ENCODE data around the gene RBM33.

RBM33 gene

DNA sequence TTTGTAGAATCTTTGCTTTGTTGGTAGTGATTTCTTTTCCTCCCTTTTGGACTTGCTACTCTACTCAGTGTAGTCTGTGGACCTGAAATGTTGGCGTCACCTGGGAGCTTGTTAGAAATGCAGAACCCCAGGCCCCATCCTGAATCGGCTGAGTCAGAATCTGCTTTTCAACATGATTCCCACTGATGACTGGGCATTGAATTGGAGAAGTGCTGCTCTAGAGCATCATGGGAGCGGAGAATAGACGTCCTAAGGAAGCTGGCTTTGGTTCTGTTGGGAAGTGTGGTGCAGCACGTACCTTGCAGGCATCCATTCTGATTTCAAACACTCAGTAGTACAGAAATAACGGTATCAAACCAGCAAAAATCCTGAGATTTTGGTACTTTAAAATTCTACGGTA is 54.7 kb downstream of the RBM33 start:
- DNase-seq: no peak

DNA sequence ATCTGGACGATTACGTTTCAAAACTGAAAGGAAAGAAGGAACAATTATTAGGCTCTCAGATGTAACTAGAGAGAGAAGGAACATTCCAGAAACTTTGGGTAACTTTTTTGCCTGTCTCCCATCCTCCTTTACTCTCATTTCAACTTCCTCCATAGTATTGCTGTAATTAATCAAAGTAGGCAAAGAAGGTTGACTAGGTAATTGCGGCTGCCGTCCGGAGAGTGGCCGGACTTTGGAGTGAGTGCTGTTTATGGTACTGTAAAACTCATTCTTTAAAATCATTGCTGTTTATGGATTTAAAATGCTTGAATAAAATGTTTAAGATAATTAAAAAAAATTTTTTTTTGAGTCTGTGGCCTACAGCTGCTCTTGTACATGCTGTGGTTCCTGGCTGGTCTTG is 56.4 kb downstream of the RBM33 start:
- no peak for DNase-seq

DNA sequence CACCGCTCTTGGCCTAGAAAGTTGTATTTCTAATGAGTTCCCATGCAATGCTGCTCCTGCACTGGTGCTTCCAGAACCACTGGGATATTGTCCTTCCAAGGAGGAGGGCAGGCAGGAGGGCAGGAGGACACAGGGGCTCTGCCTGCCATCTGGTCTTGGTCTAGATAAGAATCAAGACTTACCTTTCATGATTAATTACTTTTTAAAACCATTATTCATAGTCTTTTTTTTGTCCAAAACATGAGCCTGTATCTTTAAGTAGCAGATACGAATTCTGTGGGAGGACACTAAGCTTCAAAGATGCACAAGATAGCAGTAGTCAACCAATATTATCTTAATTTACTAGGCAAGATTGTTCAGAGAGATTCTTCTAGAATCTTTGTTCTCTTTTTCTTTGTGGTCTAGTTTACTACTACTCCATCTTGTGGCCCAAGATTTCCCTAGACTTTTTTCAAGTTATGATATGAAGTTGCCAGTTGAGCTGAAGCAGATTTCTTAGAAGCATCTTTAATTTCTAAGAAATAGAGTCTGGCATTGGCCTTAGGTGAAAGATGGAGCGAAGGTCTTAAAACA is 57.6 kb downstream of the RBM33 start:
- no peak for DNase-seq

DNA sequence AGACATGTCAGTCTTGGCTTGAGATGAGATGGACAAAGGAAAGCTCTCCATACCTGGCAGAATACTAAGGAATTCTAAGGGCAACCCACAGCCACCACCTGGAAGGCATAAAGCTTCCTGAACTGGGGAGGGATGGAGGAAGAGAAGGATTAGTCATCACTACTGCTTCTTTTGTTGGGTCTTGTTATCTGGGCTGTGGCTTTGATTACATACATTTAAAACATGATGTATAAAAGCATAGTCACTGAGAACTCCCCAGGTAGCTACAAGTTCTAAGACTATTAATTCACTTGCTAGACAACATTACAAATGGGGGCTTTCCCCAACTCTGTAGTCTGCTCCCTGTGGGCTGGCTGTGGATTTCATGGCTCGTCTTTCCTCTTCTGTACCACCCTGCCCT is 58.2 kb downstream of the RBM33 start:
- DNase-seq: no peak

DNA sequence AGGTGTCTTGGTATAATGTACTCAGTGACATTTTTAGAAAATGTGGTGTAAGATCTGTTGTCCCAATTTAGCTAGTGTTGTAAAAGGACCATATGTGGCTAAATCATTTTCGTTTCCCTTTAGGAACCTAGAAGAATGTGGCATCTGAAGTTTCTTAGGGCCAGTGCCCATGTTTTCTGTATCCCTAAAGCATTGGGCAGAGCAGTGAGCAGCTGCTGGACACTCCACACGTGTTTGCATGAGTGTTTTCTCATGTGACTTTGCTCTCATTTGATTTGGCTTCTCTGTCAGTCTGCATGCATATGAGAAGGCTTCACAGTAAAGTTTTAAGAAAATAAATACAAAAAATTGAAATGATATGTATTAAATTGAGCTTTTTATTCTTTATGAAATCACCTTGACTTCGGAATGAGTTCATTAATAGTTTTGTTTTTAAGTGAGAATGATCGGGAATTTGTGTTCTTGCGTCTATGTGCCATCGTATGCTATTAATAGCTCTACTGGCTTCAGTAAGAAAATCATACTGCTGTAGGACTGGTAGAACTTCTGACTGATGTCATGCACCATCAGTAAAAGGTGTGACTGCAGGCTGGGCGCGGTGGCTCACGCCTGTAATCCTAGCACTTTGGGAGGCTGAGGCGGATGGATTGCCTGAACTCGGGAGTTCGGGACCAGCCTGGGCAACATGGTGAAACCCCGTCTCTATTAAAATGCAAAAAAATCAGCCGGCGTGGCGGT is 61.3 kb downstream of the RBM33 start:
- DNase-seq: no peak

DNA sequence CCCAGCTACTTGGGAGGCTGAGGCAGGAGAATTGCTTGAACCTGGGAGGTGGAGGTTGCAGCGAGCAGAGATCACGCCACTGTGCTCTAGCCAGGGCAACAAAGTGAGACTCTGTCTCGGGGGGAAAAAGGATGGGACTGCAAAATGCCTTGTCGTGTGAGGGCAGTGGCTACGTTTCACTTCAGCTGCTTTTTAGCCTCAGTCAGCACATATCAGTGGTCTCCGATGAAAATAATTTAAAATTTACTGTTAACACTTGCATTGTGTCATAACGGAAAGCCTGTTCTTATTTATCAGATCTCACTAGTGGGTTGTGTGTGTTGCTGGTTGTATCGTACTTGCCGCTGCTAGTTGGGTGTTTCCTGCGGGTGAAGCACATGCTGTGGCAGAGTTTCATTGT is 61.9 kb downstream of the RBM33 start:
- DNase-seq: no peak

DNA sequence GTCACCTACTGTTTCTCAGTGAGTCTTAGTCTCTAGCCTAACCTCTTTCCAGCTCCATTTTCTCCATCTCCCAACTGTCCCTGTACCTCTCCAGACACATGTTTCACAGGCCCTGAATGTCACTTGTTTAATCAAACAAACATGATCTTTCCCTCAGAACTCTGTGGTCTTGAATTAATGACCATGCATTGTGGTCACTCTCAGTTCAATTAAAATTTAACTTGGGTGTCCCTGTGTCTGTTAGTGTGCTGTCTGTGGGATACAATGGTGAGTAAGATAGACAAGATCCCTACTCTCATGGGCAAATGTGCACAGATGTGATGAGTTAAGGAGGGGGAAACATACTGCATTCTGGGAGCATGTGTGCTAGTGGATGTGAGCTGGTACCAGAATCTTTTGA is 65.0 kb downstream of the RBM33 start:
- DNase-seq: no peak

DNA sequence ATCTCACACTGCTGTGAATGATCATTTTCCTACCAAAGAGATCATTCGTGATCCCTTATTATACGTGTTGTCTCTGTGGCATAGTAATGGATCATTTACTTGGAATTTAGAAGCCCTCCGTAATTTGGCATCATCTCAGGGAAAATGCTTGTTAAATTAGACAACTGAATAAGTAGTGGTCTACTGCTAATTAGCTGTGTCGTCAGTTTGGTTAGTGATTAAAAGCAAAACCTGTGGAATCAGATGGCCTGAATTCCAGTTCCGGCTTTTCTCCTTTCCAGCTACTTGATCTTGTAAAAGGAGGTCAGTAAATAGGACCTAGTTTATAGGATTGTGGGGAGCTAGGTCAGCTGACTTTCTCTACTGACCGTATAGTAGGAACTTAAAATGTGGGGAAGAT is 65.6 kb downstream of the RBM33 start:
- DNase-seq: no peak

DNA sequence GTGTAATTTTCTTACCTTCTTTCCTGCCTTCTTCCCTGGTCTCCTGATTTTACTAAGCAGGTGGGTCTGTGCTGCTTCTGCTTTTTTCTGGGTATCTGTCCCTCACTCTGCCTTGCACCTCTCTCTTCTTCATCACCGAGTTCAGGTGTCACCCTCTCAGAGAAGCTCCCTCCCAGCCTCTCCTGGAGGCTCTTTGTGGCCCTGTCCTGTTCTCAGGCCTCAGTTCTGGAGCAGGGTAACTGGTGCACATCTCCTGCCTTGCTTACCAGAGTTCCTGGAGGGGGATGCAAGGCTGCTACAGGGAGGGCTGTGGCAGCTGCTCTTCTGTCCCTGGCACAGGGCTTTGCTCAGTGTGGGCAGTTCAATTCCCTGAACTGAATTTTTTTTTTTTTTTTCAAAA is 66.1 kb downstream of the RBM33 start:
- DNase-seq: no peak

DNA sequence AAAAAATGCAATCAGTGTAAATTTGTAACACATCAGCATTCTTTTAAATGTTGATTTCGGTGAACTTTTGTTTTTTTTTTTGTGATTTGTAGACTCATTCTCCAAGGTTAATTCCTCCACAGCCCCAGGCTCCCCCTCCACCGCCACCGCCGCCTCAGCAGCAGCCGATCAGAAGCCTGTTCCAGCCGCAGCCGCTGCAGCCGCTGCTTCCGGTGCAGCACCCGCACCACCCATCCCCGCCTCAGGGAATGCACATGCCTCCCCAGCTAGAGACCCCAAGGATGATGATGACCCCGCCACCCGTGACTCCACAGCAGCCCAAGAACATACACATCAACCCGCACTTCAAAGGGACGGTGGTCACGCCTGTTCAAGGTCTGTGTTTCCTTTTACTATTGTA is 66.6 kb downstream of the RBM33 start:
- no peak for DNase-seq

DNA sequence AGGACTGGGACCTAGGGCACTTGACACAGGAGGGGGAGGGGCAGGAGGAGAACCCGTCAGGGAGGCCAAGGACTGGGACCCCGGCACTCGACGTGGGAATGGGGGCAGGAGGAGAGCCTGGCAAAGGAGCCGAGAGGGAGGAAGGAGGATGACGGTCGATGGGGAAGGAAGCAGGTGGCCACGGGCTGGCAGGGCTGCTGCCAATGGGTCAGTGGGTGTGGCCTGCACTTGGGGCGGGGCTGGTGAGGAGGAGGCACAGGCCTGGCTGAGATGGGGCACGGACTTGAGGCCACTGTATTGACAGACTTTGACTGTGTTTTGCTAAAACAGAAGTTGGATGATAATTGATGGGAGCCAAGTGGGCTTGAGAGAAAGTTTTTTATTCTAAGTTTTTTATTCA is 68.9 kb downstream of the RBM33 start:
- DNase-seq: no peak

DNA sequence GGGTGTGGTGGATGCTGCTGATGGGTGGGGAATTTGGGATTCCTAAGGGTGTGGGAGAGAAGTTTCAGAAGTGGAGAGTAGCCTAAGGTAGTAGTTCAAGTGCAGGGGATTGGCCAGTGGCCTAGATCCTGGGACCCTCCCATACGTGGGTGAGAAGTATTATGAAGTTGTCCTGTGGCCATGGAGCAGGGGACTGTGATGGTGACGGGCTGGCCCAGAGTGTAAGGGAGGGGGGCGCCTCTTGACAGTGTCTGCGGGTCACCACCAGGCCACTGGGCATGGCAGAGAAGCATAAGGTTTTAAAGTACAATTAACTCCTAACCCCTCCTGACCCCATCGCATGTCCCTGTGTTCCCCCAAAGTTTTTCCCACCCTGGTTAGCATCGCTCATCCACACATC is 70.2 kb downstream of the RBM33 start:
- DNase-seq: no peak

DNA sequence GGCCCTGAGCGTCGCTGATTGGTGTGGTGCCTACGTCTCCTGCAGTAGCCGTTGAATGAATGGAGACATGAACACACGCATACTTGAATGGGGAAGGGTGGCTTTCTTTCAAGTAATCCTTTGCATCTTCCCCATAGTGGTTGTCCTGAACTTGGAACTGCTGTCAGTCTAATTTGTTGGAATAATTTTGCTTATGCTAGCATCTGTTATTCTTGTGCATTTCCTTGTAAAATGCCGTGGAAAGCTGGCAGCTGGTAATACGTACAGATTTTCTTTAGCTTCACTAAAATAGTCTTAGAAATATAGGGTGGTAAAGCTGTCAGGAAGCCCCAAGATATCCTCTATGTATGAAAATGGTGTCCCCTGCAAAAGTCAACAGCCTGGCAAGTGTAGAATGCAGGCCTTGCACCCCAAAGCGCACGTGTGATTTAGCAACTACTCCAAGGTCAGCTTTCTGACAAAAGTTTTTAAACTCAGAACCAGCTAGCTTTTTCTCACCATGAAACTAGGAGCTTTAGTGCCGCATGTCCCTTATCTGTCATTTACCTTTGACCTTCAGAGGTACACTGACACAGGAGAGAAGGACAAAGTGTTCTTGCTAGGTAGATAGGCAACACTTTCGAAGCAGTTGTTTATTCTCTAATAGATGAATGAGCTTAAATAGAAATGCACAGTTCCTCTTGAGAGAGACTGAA is 70.8 kb downstream of the RBM33 start:
- DNase-seq: no peak

DNA sequence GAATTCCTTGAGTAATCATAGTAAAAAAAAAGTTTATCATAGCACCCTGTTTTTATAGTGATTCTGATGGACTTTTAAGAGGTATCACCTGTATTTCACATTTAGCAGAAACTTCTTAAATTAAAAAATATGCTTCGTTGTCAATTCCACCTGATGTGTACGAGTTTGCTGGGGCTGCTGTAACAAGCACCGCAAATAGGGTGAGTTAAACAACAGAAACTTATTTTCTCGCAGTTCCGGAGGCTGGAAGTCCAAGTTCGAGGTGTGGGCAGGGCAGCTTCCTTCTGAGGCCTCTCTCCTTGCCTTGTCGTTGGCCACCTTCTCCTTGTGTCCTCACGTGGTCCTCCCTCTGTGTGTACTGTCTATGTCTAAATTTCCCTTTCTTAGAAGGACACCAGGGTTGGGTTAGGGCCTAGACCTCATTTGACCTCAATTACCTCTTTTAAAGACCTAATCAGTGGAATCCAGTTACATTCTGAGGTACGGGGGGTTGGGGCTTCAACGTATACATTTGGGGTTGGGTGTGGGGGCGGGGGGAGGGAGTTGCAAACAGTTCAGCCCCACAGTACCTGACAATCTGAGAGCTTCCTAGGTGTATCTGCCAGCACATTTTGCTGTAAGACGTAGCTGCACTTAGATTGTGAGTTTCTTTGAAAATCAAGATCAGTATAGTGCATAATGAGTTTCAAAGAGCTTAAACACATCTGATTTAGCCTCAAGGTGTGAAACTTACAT is 72.7 kb downstream of the RBM33 start:
- DNase-seq: no peak

DNA sequence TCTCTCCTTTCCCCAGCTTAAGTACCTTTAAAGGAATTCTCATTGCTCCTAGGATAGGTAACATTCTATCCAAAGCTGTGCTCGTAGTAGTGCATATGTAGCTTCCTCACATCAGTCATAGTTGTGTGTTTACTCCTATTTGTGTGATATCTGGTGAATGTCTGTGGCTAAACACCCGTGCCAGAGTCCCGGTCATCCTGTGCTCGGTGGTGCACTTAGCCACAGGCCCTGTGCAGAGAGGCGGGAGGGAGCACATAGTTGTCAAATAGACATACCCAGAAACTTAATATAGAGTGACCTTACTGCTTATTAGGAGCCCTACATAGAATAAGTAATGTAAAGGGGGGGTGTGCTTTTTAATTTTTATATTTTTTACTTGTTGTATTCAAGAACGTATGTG is 76.6 kb downstream of the RBM33 start:
- no peak for DNase-seq

DNA sequence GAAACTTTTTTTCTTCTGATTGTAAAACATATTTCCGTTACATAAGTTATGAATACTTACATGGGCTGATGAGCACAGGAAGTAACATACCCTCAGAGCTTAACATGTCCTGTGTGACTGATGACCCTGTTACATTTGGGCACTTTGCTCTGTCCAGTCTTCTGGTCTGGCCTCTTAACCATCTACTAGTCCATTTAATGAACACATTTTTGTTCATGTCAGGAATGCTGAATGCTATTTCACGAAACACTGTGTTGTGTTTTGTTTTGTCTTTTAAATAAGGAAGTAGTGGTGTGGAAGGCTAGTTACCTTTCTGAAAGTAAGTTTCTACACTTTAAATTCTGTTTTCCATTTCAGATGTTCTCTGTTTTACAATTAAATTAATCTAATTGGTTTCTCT is 77.7 kb downstream of the RBM33 start:
- no peak for DNase-seq

DNA sequence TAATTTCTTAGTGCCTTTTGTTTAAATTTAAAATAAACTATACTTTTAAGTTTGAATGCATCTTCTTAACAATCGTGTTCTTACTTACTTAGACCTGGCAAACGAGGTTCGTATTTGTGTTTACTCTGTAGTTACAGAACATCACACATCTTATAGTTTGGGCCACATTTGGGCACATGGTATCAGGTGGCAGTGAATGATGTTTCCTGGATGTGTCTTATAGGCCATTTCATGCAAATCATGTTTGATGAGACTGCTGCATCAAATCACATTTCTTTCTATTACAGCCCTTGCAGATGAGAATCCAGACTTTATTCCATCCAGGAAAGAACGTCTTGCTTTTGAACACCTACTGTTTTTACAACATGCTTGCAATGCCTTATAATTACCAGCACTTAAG is 78.5 kb downstream of the RBM33 start:
- DNase-seq: no peak

DNA sequence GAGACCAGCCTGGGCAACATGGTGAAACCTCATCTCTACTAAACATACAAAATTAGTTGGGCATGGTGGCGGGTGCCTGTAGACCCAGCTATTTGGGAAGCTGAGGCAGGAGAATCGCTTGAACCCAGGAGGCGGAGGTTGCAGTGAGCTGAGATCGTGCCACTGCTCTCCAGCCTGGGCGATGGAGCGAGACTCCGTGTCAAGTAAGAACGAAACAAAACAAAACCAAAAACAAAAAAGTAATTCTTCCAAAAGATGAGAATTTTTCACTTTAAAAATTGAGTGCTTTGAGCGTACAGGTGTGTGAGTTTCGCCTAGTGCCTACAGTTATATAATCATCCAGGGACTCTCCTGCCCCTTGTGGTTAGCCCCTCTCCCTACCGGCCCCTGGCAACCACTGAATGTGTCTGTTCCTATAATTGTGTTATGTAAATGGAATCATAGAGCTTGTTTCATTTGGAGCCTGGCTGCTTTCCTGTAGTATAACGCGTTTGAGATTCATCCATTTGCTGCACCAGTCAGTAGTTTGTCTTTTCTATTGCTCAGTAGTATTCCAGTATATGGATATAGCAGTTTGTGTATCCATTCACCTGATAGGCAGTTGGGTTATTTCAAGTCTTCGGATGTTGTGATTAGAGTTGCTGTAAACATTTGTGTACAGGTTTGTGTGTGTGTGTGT is 80.0 kb downstream of the RBM33 start:
- no peak for DNase-seq

DNA sequence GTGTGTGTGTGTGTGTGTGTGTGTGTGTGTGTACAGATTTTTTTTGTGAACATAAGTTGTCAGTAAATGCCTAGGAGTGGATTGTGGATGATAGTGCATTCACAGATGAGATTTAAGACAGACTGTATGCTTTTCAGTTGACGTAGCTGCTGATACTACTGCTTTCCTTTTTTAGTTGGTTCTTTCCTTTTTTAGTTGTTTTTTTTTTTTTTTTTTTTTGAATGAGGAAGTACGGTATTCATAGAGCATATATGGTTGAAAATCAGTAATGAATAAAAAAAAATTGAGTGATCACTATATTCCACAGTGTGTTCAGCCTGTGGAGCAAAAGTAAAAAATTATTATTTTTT is 80.5 kb downstream of the RBM33 start:
- DNase-seq: no peak

DNA sequence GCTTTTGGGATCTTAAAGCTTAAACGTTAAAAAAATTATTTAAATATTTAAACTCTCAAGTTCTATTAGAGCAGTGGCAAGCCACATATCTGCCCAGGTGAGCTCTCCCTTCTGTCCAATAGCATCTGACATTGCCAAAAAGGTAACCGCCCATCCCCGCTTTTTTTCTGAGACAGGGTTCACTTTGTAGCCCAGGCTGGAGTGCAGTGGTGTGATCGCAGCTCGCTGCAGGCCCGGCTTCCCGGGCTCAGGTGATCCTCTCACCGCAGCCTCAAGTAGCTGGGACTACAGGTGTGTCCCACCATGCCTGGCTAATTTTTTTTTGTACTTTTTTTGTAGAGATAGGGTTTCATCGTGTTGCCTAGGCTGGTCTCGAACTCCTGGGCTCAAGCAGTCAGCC is 83.2 kb downstream of the RBM33 start:
- DNase-seq: no peak

DNA sequence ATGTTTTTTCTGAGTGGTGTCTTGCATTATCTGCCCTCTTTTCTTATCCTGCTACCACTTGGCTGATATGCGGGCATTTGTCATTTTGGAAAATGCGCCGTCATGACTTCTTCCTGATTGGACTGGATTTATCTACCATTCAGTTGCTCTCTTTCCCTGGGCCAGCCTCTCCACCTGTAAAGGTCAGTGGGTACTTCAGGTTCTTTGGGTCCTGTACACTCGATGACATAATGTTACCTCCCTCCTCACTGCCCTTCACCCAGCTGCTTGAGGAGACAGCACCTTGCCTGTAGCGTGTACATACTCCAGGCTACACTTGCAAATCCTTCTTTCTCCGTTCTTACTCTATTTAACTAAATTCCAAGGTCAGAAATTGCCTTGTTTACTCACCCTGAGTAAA is 83.7 kb downstream of the RBM33 start:
- no peak for DNase-seq

DNA sequence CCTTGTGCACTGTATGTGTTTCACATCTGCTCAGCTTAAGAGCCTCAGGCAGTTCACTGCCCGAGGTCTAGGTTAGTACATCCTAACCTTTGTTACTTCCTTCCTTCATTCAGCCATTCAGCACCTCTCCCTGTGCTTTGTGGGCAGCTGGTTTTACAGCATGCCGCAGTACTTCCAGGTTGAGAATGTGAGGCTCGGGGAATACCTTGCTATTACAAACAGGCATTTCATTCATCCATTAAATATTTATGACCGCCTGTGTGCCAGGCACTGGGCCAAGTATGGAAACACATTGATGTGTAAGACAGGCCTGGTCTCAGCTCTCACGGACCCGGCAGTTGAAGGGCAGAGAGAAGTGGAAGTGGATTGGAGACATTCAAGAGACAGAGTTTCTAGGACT is 85.4 kb downstream of the RBM33 start:
- DNase-seq: no peak

DNA sequence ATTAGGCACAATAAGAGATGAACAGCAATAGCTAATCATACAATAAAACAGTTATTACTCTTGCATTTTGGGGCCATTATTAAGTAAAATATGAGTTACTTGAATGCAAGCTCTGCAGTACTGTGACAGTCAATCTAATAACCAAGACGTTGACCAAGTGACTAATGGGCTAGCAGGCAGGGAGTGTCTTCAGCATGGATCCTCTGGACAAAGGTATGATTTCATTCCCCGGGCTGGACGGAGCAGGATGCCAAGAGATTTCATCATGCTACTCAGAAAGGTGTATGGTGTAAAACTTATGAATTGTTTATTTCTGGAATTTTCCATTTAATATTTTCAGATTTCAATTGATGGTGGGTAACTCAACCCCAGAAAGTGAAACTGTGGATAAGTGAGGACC is 86.9 kb downstream of the RBM33 start:
- DNase-seq: no peak

DNA sequence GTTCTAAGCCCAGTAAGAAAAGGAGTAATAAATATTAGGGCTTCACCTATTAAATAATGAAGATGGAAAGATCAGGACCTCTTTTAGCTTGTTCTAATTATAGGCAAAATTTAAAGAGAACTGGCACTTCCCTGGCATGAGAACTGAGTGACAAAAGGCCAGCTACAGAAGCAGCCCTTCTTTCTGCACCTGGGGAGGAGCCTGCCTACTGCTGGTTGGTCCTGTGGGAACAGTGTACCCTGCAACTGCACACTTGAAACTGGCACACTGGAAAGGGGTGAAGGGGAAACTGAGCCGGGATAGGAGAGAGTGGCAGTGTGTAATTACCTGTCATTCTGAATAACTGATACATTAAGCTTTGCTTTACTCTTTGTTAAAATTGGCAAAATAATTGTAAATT is 87.4 kb downstream of the RBM33 start:
- no peak for DNase-seq

All from activated CD4-positive, alpha-beta T cell treated with anti-CD3 and anti-CD28 coated beads, Interleukin-10, Interleukin-2, amounts not matched to agents 100 ng/mL and 50 ng/mL, durations not matched to agents 16 hours and 8 hours (primary cell).